ENCODE results near the gene SRR.

Gene SRR

GRCh38 chr17:2361010-2361760 is 57.4 kb downstream of the SRR start:
- no peak for DNase-seq (ENCODE audit: low read depth, low spot score)
- no peak overlapping the region for H3K4me3 ChIP-seq (ENCODE audit: low read depth, low read length)
- ChIA-PET POLR2A (no interaction called here), CTCF (interaction anchor here (0.7 to 11.0 kb wide), 9 partner anchors 8 to 308 kb away, joined by 3 to 80 read pairs (median 8); no protein-coding TSS in a partner anchor)
- TF ChIP-seq CTCF (IDR thresholded peaks at IDR 0.05; ENCODE audit: insufficient read depth, low read length, missing control alignments), result no peak

- ChIA-PET POLR2A (no interaction called here), CTCF (interaction anchor here (0.8 to 11.0 kb wide), 6 partner anchors 8 to 309 kb away, joined by 3 to 80 read pairs (median 10); no protein-coding TSS in a partner anchor)
- TF ChIP-seq CTCF (IDR thresholded peaks at IDR 0.05; ENCODE audit: insufficient read depth, low read length, missing control alignments), result no peak
- H3K4me3 ChIP-seq (ENCODE audit: low read depth, low read length), result no peak overlapping the region
- DNase-seq (ENCODE audit: low read depth, low spot score), result no peak
Observed at GRCh38 chr17:2362016-2362415, 58.3 kb downstream of the SRR start.

GRCh38 chr17:2362416-2362815 is 58.7 kb downstream of the SRR start:
- H3K4me3 ChIP-seq (ENCODE audit: low read depth, low read length), result no peak overlapping the region
- CTCF ChIA-PET, result interaction anchor here (11.0 kb wide), 1 partner anchor 10 kb away, joined by 80 read pairs; no protein-coding TSS in a partner anchor
- POLR2A ChIA-PET, result no interaction called here
- no peak for DNase-seq (ENCODE audit: low read depth, low spot score)
- no peak for TF ChIP-seq CTCF (IDR thresholded peaks at IDR 0.05; ENCODE audit: insufficient read depth, low read length, missing control alignments)

GRCh38 chr17:2362881-2363280 is 59.1 kb downstream of the SRR start:
- ChIA-PET POLR2A (no interaction called here), CTCF (interaction anchor here (11.0 kb wide), 1 partner anchor 10 kb away, joined by 80 read pairs; no protein-coding TSS in a partner anchor)
- no peak for DNase-seq (ENCODE audit: low read depth, low spot score)
- H3K4me3 ChIP-seq (ENCODE audit: low read depth, low read length), result no peak overlapping the region
- no peak for TF ChIP-seq CTCF (IDR thresholded peaks at IDR 0.05; ENCODE audit: insufficient read depth, low read length, missing control alignments)

- POLR2A ChIA-PET, result no interaction called here
Observed at GRCh38 chr17:2363318-2363717, 59.6 kb downstream of the SRR start.

More at GRCh38 chr17:2363318-2363717, 59.6 kb downstream of the SRR start:
- CTCF ChIA-PET, result interaction anchor here (0.8 to 11.0 kb wide), 2 partner anchors 11 to 20 kb away, joined by 4 to 80 read pairs; no protein-coding TSS in a partner anchor
- no peak for TF ChIP-seq CTCF (IDR thresholded peaks at IDR 0.05; ENCODE audit: insufficient read depth, low read length, missing control alignments)
- no peak for DNase-seq (ENCODE audit: low read depth, low spot score)
- no peak overlapping the region for H3K4me3 ChIP-seq (ENCODE audit: low read depth, low read length)

All from AG04449 (cell line).